ENCODE results near the gene FBN1. TPM values are rescaled to one million over a fixed set of nuclear protein-coding genes. Genes with fewer than 3 reads are reported as not detected.

FBN1 gene
- total and polyA plus RNA-seq, 10 of the 15 experiments (the other 5 are each of a cell fraction or from before 2014, with no cell fraction given), result 2.2 to 15.3 (median 7.0) TPM

- Histone ChIP-seq H2AFZ (ENCODE audit: control insufficient read depth, low read depth, low read length) (no peak overlapping the region; the same call in 1 of the 2 replicates), H3K27me3 (replicated peaks in 1 of 2; ENCODE audit: control insufficient read depth in 2 of 2, insufficient read depth in 2 of 2, low read length in 1 of 2) (no peaks in the 10 kb centered on the region), H3K4me1 (ENCODE audit: control insufficient read depth, insufficient read depth, low read length) (peaks cover 8% of the 10 kb centered on the region), H4K20me1 (ENCODE audit: control insufficient read depth, insufficient read depth) (no peaks in the 10 kb centered on the region), H3K4me3 (no peak overlapping the region), H3K9me3 (replicated peaks; ENCODE audit: control insufficient read depth, insufficient read depth, low read length) (no peaks in the 10 kb centered on the region), H3K9ac (ENCODE audit: control insufficient read depth, insufficient read depth, low read length) (no peak overlapping the region), H3K36me3 (ENCODE audit: control insufficient read depth in 2 of 2, insufficient read depth in 2 of 2, low read length in 1 of 2) (no peaks in the 10 kb centered on the region), H3K27ac (ENCODE audit: control insufficient read depth, insufficient read depth) (no peak overlapping the region), H3K79me2 (ENCODE audit: control insufficient read depth, insufficient read depth, low read length) (no peaks in the 10 kb centered on the region), H3K4me2 (ENCODE audit: control insufficient read depth, insufficient read depth) (no peak overlapping the region)
- CTCF ChIA-PET, result no interaction called here
- no TSS peak for BruUV-seq (replicated peaks)
- TF ChIP-seq KAT2A (conservative IDR thresholded peaks at IDR 0.05; ENCODE audit: control insufficient read depth, low read depth, low read length), result no peak
- TF ChIP-seq BCL11A (IDR thresholded peaks at IDR 0.05; ENCODE audit: low read depth, low read length), result no peak
- TF ChIP-seq ZBTB33 (IDR thresholded peaks at IDR 0.05), result no peak
- TF ChIP-seq SPI1 (IDR thresholded peaks at IDR 0.05; ENCODE audit: borderline replicate concordance, insufficient read depth, low read depth, low read length), result no peak
- no peak for TF ChIP-seq RUNX3 (IDR thresholded peaks at IDR 0.05; ENCODE audit: low read length)
- TF ChIP-seq POLR2AphosphoS5 (IDR thresholded peaks at IDR 0.05; ENCODE audit: low read length), result no peak
- POLR2A ChIA-PET, result interaction anchor here (0.6 kb wide), 1 partner anchor 285 kb away, joined by 4 read pairs; no protein-coding TSS in a partner anchor
- intact Hi-C loops (cut with micrococcal nuclease; ENCODE audit: unreplicated experiment), result no loop called here
- ATAC-seq (no peak), DNase-seq (ENCODE audit: low read depth, low spot score) (no peak), FAIRE-seq (no peak)
- RAD21 ChIA-PET (ENCODE audit: unreplicated experiment), result no interaction called here
- SMC1A ChIA-PET (ENCODE audit: uncharacterized antibody, unreplicated experiment), result no interaction called here
- WGBS (ENCODE audit: insufficient coverage, insufficient replicate concordance, low lambda C conversion rate, missing lambda C conversion rate), result 38% methylated on average over 5 of the region's 5 CpGs
- in situ Hi-C loops (cut with MboI), result loop anchor here (25.0 kb wide), 1 partner anchor 799 kb away; the partner anchor contains the start of genes COPS2 and GALK2
Observed at GRCh38 chr15:48363474-48363873, 282.0 kb downstream of the FBN1 start.
